ENCODE measurements around the gene SULT1A2.
A peak's percentile ranks its signal among the peaks of the same experiment; 100 is the strongest.
"Not testable (repeated sequence)": the region's sequence is repeated elsewhere in the genome, so short reads cannot be mapped to it uniquely, and the experiment has no call there.

The SULT1A2 gene

DNA sequence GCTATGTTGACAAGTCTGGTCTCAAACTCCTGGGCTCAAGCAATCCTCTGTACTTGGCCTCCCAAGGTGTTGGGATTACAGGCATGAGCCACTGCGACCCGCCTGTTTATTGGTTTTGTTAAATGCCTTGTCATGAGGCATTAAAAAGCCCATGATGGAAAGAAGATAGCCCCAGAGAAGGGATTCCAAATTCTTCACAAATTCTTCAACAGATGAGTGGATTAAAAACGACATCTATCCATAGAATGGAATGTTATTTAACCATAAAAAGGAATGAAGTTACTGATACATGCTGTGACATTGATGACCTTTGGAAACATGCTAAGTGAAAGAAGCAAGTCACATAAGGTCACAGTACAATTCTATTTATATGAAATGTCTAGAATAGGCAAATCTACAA lies 38.4 kb downstream of the SULT1A2 start:
- DNase-seq (ENCODE audit: low read depth), result no peak

- DNase-seq (ENCODE audit: low read depth), result no peak
Measured at GRCh38 chr16:28556914-28557320, 39.9 kb downstream of the SULT1A2 start.

GRCh38 chr16:28555561-28555960 lies 41.3 kb downstream of the SULT1A2 start:
- DNase-seq (ENCODE audit: low read depth), result no peak

GRCh38 chr16:28554634-28555423 lies 42.0 kb downstream of the SULT1A2 start:
- DNase-seq (ENCODE audit: low read depth), result no peak

GRCh38 chr16:28553776-28554633 lies 42.8 kb downstream of the SULT1A2 start, which contains the start of gene SGF29:
SGF29 (plus strand) TSS chr16:28553920; CDS start chr16:28581070, 27,150 bp downstream.
- peak; percentile 86 for DNase-seq (ENCODE audit: low read depth)

- DNase-seq (ENCODE audit: low read depth), result no peak
Measured at GRCh38 chr16:28549301-28549899, 47.5 kb downstream of the SULT1A2 start.

- DNase-seq (ENCODE audit: low read depth), result no peak
Measured at GRCh38 chr16:28548306-28548802, 48.5 kb downstream of the SULT1A2 start.

- DNase-seq (ENCODE audit: low read depth), result no peak
Measured at GRCh38 chr16:28546626-28547025, 50.2 kb downstream of the SULT1A2 start.

- not testable (repeated sequence) for DNase-seq (ENCODE audit: low read depth)
Measured at GRCh38 chr16:28545964-28546363, 50.9 kb downstream of the SULT1A2 start.

- DNase-seq (ENCODE audit: low read depth), result no peak
Measured at GRCh38 chr16:28544998-28545397, 51.9 kb downstream of the SULT1A2 start.

- DNase-seq (ENCODE audit: low read depth), result no peak
Measured at GRCh38 chr16:28543072-28543471, 53.8 kb downstream of the SULT1A2 start.

DNA sequence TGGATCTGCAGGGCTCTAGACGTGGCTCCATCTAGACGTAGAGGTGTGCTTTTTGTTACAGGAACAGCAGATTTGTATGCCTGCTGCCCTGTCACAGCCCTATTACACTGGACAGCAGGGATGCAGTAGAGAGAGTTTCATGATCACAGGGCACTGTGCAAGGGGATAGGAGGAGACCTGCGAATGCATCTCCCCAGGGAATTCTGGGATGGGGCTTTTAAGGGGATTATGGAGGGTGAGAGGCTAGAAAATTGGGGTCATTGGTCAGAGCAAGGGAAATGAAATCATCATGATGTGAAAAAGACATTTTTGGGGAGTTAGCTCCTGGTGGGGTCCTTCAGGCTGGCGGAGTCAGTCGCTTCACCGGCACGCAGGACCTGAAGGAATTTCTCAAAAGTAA lies 54.2 kb downstream of the SULT1A2 start:
- no peak for DNase-seq (ENCODE audit: low read depth)

Data from CMK (cell line).